ENCODE measurements around the gene ZBTB20. TPM values are rescaled to one million over a fixed set of nuclear protein-coding genes. Genes with fewer than 3 reads are reported as not detected.

Gene ZBTB20
- total RNA-seq, 1 donor from 2014 or later: 91.2 TPM

DNA sequence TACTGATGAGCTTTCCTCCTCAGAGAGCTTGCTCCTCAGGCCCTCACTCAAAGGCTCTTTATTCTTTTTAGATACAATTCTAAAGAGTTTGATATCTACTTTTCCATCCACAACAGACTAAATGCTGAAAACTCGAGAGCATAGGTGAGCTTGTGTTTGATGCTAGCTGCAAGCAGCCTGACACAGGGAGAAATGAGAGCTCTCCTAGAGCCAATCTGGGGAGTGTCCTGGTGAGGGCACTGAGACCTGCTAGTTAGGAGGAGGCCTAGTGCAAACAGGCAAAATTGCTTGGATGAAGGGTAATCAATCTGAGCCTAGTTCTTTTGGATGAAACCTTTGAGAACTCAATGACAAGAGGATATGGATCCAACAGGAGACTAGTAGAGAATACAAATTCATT lies 300.8 kb downstream of the ZBTB20 start:
- H3K9me3 Mint-ChIP-seq: no peaks in the 10 kb centered on the region
- no peak for DNase-seq
- H3K4me1 Mint-ChIP-seq: no peaks in the 10 kb centered on the region
- peaks cover 12% of the 10 kb centered on the region for H3K36me3 Mint-ChIP-seq (ENCODE audit: low read depth)
- ChIA-PET POLR2A (no interaction called here), CTCF (no interaction called here)
- H3K4me3 Mint-ChIP-seq: no peak overlapping the region
- no peak overlapping the region for H3K27ac Mint-ChIP-seq
- H3K27me3 Mint-ChIP-seq: no peaks in the 10 kb centered on the region
- intact Hi-C loops (cut with micrococcal nuclease): no loop called here
- no peak for ATAC-seq (ENCODE audit: low read depth)
- TF ChIP-seq, protein P1, sequence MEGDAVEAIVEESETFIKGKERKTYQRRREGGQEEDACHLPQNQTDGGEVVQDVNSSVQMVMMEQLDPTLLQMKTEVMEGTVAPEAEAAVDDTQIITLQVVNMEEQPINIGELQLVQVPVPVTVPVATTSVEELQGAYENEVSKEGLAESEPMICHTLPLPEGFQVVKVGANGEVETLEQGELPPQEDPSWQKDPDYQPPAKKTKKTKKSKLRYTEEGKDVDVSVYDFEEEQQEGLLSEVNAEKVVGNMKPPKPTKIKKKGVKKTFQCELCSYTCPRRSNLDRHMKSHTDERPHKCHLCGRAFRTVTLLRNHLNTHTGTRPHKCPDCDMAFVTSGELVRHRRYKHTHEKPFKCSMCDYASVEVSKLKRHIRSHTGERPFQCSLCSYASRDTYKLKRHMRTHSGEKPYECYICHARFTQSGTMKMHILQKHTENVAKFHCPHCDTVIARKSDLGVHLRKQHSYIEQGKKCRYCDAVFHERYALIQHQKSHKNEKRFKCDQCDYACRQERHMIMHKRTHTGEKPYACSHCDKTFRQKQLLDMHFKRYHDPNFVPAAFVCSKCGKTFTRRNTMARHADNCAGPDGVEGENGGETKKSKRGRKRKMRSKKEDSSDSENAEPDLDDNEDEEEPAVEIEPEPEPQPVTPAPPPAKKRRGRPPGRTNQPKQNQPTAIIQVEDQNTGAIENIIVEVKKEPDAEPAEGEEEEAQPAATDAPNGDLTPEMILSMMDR (IDR thresholded peaks at IDR 0.05): no peak

- TF ChIP-seq, protein P1 (IDR thresholded peaks at IDR 0.05): no peak
- ChIA-PET CTCF (no interaction called here), POLR2A (no interaction called here)
- no peaks in the 10 kb centered on the region for H3K4me1 Mint-ChIP-seq
- intact Hi-C loops (cut with micrococcal nuclease): no loop called here
- no peaks in the 10 kb centered on the region for H3K27me3 Mint-ChIP-seq
- no peak for ATAC-seq (ENCODE audit: low read depth)
- H3K36me3 Mint-ChIP-seq (ENCODE audit: low read depth): peaks cover 25% of the 10 kb centered on the region
- H3K27ac Mint-ChIP-seq: no peak overlapping the region
- DNase-seq: no peak
- no peaks in the 10 kb centered on the region for H3K9me3 Mint-ChIP-seq
- H3K4me3 Mint-ChIP-seq: no peak overlapping the region
Observed at GRCh38 chr3:114841515-114841914, 305.6 kb downstream of the ZBTB20 start.

GRCh38 chr3:114839476-114839875 lies 307.6 kb downstream of the ZBTB20 start:
- Mint-ChIP-seq H3K4me3 (no peak overlapping the region), H3K36me3 (ENCODE audit: low read depth) (peaks cover 21% of the 10 kb centered on the region), H3K9me3 (no peaks in the 10 kb centered on the region)

DNA sequence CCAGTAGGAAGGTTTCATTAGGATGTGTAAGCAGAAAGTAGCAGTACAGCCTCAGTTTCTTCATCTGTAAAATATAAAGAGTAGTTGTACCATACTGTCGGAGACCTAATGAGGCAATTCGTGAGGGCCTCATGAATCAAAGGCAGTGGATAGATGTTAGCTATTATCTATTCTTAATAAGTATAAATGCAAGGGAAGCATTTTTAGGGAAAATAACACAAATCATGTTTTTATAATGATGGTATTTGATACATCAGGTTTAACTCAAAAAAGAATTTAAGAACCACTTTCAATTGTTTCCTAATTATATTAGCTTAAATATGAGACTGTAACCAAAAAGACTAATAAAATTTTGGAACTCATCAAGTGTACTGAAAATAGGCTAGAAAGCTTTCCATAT lies 309.1 kb downstream of the ZBTB20 start:
- Mint-ChIP-seq H3K36me3 (ENCODE audit: low read depth) (peaks cover 21% of the 10 kb centered on the region), H3K4me3 (no peak overlapping the region), H3K9me3 (no peaks in the 10 kb centered on the region), H3K4me1 (no peaks in the 10 kb centered on the region), H3K27me3 (no peaks in the 10 kb centered on the region), H3K27ac (no peak overlapping the region)
- ChIA-PET CTCF (interaction anchor here (1.2 kb wide), 1 partner anchor 11 kb away, joined by 4 read pairs; no protein-coding TSS in a partner anchor), POLR2A (no interaction called here)
- intact Hi-C loops (cut with micrococcal nuclease): no loop called here
- ATAC-seq (ENCODE audit: low read depth) (no peak), DNase-seq (no peak)
- TF ChIP-seq, protein P1 (IDR thresholded peaks at IDR 0.05): no peak

More at GRCh38 chr3:114839476-114839875, 307.6 kb downstream of the ZBTB20 start:
- ATAC-seq (ENCODE audit: low read depth) (no peak), DNase-seq (no peak)
- H3K27ac Mint-ChIP-seq: no peak overlapping the region
- ChIA-PET POLR2A (no interaction called here), CTCF (no interaction called here)
- H3K27me3 Mint-ChIP-seq: no peaks in the 10 kb centered on the region
- H3K4me1 Mint-ChIP-seq: no peaks in the 10 kb centered on the region
- TF ChIP-seq, protein P1 (IDR thresholded peaks at IDR 0.05): no peak
- intact Hi-C loops (cut with micrococcal nuclease): no loop called here

DNA sequence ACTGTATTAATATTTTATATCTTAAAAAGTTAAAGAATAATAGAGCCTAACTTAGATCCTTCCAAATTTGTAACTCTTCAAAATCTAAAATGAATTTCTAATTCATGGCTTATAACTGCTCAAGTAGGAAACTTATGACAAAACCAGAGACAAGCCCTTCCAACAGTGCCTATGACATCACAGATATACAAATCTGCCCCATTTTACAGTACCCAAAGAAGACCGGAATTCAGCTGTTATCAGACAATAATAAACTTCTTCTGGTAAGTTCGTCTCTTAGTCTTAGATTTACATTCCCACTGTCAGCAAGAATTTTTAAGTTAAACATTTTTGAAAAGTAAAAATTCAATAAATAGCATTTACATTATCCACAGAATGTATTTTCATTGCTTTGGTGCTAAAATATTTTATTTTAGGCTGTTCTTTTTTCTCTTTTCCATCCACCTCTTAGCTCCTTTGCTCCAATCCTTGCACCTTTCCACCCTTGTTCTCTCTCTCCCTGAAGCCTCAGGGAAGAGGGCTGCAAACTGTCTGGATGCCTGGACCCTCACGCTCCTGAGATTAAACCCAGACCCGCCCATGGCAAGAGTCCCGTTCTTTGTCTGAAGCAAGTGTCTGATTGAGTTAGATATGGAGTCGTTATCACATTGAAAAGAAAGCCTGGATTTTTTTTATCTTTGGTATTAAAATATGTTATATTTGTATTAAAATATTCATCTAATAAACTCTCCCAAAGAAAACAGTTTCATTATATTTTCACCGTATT lies 312.7 kb downstream of the ZBTB20 start:
- Mint-ChIP-seq H3K4me1 (no peaks in the 10 kb centered on the region), H3K36me3 (ENCODE audit: low read depth) (peaks cover 11% of the 10 kb centered on the region), H3K27me3 (no peaks in the 10 kb centered on the region), H3K4me3 (no peak overlapping the region), H3K9me3 (no peaks in the 10 kb centered on the region), H3K27ac (no peak overlapping the region)
- ChIA-PET CTCF (interaction anchor here (1.0 kb wide), 1 partner anchor 10 kb away, joined by 3 read pairs; no protein-coding TSS in a partner anchor), POLR2A (no interaction called here)
- no peak for DNase-seq
- ATAC-seq (ENCODE audit: low read depth): no peak
- intact Hi-C loops (cut with micrococcal nuclease): no loop called here
- TF ChIP-seq, protein P1 (IDR thresholded peaks at IDR 0.05): no peak
